Astrocyte of the cerebellum (primary cell): ENCODE data around the gene TNS3.

Experiments used
- DNase-seq: peaks from one replicate; pipeline ENCODE4 v3.0.0-alpha.2; 2011; ENCODE audit warnings: low read depth
- H3K4me3 ChIP-seq: 2 replicates; pipeline ENCODE4 v1.5.1; 2011; ENCODE audit warnings: mild to moderate bottlenecking, low read depth, low read length, moderate library complexity
- in situ Hi-C: cut with HindIII; loops from 2 replicates; pipeline ENCODE4 v1.10.0; 2017; ENCODE audit warnings: low sequenced_read_pairs
- TF ChIP-seq, protein P1 (sequence below): IDR thresholded peaks from 2 replicates; pipeline ENCODE4 v1.5.1; 2012; ENCODE audit warnings: low read length, low read depth, moderate library complexity, mild to moderate bottlenecking; ENCODE audit errors: missing control alignments

The TNS3 gene

DNA sequence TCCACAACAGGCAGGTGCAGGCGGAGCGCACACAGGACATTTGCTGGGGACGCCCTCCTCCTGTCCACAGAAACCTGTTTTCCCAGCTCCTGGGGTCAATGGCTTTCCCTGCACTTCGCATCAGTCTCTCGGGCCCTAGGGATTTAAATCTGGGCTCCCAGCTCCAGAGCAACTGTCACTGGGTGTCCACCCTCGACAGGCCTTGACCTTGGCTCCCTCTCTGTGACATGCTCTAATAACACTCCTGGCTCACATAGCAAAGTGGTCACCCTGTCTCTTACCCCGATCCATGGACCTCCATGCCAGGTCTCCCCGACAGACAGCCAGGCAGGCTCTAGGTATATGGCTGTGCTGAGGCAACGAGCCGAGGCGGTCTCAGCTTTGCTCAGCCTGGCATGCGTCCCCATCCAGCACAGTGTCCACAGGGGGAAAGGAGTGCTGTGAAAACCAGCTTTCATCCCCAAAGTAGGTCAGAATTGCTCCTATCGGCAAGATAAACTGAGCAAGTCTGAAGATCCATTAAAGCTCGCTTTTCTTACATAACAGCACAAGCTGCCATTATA is 195.6 kb downstream of the TNS3 start:
- no peak overlapping the region for H3K4me3 ChIP-seq
- TF ChIP-seq, protein P1, sequence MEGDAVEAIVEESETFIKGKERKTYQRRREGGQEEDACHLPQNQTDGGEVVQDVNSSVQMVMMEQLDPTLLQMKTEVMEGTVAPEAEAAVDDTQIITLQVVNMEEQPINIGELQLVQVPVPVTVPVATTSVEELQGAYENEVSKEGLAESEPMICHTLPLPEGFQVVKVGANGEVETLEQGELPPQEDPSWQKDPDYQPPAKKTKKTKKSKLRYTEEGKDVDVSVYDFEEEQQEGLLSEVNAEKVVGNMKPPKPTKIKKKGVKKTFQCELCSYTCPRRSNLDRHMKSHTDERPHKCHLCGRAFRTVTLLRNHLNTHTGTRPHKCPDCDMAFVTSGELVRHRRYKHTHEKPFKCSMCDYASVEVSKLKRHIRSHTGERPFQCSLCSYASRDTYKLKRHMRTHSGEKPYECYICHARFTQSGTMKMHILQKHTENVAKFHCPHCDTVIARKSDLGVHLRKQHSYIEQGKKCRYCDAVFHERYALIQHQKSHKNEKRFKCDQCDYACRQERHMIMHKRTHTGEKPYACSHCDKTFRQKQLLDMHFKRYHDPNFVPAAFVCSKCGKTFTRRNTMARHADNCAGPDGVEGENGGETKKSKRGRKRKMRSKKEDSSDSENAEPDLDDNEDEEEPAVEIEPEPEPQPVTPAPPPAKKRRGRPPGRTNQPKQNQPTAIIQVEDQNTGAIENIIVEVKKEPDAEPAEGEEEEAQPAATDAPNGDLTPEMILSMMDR: no peak
- in situ Hi-C loops: no loop called here
- no peak for DNase-seq

DNA sequence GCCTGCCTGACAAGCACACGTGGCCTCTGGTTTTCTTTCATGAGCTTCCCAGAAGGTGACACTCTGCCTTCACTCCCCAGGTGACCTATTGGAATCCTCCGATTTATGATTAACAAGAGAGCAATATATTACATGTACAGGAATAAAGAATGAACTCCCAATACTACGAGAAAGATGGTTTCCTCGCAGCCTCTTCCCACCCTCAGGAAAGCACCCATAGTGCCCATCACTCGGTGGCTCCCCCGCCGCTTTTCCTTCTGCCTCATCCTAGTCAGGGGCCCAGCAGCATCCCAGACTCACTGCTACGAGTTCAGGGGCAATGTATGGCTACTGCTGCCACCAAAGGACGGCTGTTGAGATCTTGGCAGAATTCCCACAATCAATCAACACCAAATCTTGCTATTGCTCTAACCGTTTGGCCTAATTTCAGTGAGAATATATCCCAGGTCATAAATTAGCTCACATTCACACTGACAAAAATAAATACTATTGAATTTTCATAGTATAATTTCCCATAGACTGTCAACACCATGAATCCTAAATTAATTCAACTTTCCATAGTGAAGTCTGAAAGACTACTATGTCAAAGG is 196.3 kb downstream of the TNS3 start:
- no peak overlapping the region for H3K4me3 ChIP-seq
- TF ChIP-seq, protein P1: no peak
- in situ Hi-C loops: no loop called here
- DNase-seq: no peak

DNA sequence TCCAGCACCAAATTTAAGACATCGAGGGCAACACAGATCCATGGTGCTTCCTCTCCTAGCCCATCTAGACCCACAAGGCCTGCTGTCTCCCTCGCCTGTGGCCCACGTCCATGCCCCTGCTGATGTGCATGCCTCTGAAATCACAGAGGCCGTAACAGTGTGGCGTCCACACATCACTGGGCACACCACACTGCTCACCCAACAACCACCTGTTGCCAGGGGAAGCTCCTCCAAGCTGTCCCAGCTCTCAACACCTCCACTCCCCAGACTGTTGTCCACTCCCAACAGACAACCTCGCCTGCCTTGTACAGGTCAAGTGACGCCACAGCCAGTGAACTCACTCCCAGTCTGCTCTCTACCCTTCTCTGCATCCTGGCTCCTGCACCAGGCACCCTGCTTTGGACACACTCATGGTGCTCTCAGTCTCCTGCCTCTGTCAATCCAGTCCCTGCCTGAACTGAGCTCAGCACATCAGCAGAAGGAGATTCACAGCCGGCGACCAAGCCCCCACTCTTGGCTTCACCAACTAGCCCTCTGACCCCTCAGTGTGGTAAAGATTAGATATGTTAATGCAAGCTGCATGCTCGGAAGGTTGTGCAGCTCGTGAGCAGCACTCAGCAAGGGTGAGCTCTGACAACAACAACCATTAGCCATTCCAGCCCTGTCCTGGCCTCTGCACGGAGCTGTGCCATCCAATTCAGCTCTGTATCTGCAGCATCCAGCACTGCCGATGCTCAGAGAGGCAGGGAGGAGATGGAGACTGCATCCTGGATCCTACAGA is 197.0 kb downstream of the TNS3 start:
- no peak for DNase-seq
- TF ChIP-seq, protein P1: no peak
- no peak overlapping the region for H3K4me3 ChIP-seq
- in situ Hi-C loops: no loop called here

DNA sequence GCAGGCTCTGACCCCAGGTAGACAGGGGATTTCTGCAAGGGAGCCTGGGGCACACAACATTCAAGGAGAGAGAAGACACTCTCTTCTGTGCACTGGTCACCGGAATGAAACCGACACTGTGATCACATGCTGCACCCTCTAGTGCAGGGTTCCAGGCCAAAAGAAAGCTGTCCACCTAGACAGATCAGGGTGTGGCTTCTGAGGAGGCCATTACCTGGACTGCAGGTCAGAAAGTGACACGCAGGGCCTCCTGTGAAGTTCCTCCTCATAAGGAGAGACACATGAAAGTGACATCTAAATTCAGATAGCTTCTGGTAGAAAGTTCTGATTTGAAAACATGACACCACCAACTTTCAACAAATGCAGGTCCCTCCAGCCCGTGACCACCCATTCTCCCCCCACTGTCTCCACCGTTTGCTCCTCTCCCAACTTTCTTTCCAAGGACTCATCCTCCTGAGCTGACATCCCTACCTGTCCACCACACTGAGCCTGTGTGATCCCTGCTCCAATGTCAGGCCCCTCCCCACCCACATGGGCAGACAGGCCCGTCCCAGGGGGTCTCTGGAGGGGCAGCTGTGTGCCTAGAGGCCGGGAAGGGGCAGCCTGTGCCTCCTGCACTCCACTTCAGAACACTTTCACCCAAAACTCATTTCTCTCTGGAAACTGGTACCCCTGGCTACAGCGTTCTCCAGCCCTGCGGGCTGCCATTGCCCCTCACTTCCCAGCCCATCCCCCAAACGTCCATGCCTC is 198.0 kb downstream of the TNS3 start:
- DNase-seq: no peak
- TF ChIP-seq, protein P1: no peak
- in situ Hi-C loops: no loop called here

DNA sequence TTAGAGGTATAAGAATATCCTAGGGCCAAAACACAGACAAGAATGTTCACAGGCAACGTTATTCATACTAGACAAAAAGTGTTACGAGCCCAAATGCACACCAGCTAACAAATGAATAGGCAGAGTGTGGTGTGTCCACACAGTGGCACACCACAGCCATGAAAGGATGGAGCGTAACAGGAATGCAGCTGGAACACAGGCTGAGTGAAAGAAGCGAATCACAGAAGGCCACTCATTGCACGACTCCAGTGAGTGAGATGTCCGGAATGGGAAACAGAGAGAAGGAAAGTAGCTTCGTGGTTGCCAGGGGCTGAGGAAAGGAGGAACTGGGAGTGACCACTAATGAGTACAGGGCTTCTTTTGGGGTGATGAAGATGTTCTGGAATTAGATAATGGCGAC is 198.8 kb downstream of the TNS3 start:
- TF ChIP-seq, protein P1: no peak
- DNase-seq: no peak
- no peak overlapping the region for H3K4me3 ChIP-seq
- in situ Hi-C loops: no loop called here

More for the DNA sequence above, 198.0 kb downstream of the TNS3 start:
- H3K4me3 ChIP-seq: no peak overlapping the region

DNA sequence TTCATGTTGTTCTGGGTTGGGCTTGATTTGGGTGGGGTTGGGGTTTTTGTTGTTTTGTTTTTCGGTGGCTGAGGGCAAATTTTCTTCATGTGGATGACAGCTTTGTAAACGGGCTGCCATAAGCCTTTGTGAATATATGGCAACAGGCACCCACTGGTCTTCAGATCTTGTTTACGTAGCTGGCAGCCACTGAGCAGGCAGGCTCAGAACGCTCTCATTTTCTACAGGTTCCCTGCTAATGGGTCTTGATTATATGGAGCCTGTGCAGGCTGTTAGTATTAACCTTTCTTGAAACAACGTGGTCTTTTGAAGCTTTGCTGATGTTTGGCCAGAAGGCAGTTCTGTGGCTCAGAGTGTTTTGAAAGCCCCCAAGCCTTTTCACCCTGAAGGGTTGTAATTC is 199.7 kb downstream of the TNS3 start:
- TF ChIP-seq, protein P1: no peak
- in situ Hi-C loops: no loop called here

More for the DNA sequence above, 199.7 kb downstream of the TNS3 start:
- H3K4me3 ChIP-seq: no peak overlapping the region
- no peak for DNase-seq
